Left renal cortex interstitium (tissue), 4 donors: ENCODE measurements around the gene CENPL. TPM values are rescaled to one million over a fixed set of nuclear protein-coding genes. Genes with fewer than 3 reads are reported as not detected.
"Not testable (repeated sequence)": the region's sequence is repeated elsewhere in the genome, so short reads cannot be mapped to it uniquely, and the experiment has no call there.

Source experiments
- DNase-seq, 4 donors: peaks; one replicate each; pipeline ENCODE4 v3.0.0-alpha.2; 2013; ENCODE audit warnings: low read depth in 4 of 4, low spot score in 2 of 4, missing footprints in 1 of 4
- polyA plus RNA-seq, 4 donors: library from polyadenylated mRNA; unstranded; fragments of 120-200 nt; gene quantifications; one replicate each; pipeline ENCODE4 v1.2.1, GENCODE V29; 2013; ENCODE audit not compliant: insufficient read length in 4 of 4

The CENPL gene
- polyA plus RNA-seq, 4 donors = 10.6 to 12.2 (median 11.2) TPM

- DNase-seq = no peak
Measured at GRCh38 chr1:173768206-173768605, 56.5 kb downstream of the CENPL start.

DNA sequence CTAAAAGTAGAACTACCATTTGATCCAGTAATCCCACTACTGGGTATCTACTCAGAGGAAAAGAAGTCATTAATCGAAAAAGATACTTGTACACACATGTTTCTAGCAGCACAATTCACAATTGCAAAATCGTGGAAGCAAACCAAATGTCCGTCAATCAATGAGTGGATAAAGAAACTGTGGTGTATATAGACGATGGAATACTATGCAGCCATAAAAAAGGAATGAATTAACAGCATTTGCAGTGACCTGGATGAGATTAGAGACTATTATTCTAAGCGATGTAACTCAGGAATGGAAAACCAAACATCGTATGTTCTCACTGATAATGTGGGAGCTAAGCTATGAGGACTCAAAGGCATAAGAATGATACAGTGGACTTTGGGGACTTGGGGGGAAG, 60.4 kb downstream of the CENPL start:
- not testable (repeated sequence) for DNase-seq

DNA sequence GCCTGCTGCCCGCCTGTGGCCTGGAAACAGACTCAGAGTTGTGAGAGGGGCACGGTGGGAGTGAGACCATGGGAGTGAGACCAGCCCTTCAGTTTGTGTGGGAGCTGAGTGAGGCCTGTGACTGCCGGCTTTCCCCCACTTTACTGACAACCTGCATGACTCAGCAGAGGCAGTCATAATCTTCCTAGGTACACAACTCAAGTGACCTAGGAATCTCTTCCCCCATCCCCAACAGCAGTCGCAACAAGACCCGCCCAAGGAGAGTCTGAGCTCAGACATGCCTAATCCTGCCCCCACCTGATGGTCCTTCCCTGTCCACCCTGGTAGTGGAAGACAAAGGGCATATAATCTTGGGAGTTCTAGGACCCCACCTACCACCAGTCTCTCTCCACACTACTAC, 65.7 kb downstream of the CENPL start:
- no peak for DNase-seq

DNA sequence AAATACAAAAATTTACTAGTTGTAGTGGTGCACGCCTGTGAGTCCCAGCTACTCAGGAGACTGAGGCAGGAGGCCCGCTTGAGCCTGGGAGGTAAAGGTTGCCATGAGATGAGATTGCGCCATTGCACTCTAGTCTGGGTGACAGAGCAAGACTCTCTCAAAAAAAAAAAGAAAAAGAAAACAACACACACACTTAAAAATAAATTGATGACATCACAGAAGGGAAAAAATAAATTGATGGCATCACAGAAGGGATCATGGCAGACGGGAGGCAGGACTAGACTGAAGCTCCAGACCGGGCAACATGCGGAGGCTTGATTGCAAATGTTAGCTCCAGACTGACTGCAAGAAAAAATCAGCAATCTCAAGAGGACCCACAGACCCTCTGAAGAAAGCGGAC, 66.6 kb downstream of the CENPL start:
- DNase-seq = no peak

DNA sequence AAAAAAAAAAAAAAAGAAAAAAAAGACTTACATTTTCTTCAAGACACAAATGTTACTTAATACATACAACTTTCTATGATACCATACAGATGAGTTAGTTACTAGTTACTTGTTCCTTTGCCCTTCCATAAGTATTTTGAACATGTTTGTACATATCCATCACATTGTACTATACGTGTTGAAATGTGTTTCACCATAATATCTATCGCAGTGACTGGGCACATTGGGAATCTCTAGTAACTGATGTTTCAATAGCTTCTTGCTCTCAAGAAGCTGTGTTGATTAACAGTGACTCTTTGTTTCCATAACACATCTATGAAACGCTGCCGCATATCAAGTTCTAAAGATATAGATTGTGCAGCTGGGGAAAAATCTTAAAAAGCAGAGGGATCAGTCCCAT, 67.0 kb downstream of the CENPL start:
- DNase-seq = no peak

- no peak for DNase-seq
Measured at GRCh38 chr1:173753830-173754229, 70.9 kb downstream of the CENPL start.

Other genes starting within 250 kb of the CENPL start
- under 1 TPM in 3 of 4 donors, not detected in 1; 0.18 to 0.52 (median 0.18) TPM for gene SLC9C2, start 221.8 kb downstream of the CENPL start, polyA plus RNA-seq
- not detected for gene TEX50, start 189.5 kb downstream of the CENPL start, polyA plus RNA-seq
- gene ANKRD45, start 155.0 kb downstream of the CENPL start, polyA plus RNA-seq = 1 to 10 TPM; 4.8 to 5.6 (median 5.3) TPM
- 10 to 100 TPM; 22.1 to 25.5 (median 24.4) TPM for gene KLHL20, start 109.9 kb downstream of the CENPL start, polyA plus RNA-seq
- 10 to 100 TPM; 24.5 to 29.6 (median 26.3) TPM for gene DARS2, start 210 bp downstream of the CENPL start, polyA plus RNA-seq
- 100 to 1,000 TPM; 520 to 711 (median 651) TPM for gene GAS5, start 43.1 kb upstream of the CENPL start, polyA plus RNA-seq
- gene ZBTB37, start 43.5 kb upstream of the CENPL start, polyA plus RNA-seq = 10 to 100 TPM in 2 of 4 donors, 1 to 10 TPM in 2; 6.1 to 13.3 (median 9.0) TPM
- gene SERPINC1, start 92.4 kb upstream of the CENPL start, polyA plus RNA-seq = 10 to 100 TPM in 1 of 4 donors, under 1 TPM in 3; 0.27 to 10.1 (median 0.45) TPM
- gene RC3H1, start 197.5 kb upstream of the CENPL start, polyA plus RNA-seq = 10 to 100 TPM; 10.0 to 15.9 (median 11.6) TPM